Measurements from ENCODE around the gene TMEM170A.
"Not testable (repeated sequence)": the region's sequence is repeated elsewhere in the genome, so short reads cannot be mapped to it uniquely, and the experiment has no call there.

The TMEM170A gene

DNA sequence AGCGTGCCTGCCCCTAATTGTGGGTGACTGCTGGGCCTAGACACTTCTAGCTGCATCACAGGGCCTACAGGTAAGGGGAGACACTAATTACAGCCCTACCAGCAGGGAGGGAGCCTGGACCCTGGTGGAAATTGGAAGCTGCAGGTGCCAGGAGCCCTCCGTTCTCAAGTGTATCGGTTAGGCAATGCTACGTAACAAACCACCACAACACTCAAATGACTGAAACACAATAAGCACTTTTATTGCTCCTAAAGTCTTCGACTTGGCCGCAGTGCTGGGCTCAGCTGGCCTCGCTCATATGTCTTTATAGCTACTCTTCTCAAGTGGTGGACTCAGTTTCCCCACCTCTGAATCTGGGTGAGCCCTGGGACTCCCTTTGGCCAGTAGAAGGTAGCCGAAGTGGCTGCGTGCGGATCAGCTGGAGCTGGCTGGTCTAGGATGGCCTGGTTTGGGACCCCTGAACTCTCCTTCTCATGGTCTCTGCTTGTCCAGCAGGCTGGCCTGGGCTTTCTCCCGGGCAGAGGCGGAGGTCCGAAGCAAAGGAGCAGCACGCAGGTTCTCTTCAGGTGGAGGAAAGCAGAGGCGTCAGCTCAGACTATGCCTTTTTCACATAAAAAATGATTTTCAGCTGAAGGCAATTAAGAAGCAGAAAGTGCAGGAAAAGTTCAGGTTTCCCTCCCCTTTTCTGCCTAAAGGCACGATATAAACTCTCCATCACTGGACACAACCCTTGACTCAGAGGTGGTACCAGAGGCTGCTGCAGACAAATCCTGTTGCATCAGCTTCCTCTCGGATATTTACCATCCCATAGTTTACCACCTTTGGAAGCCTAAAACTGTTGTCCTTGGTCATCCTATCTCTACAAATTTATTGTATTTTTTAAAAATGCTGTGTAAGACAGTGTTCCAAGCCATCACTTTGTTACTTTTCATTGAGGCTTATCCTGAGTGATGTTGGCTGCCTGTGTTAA, 8.7 kb upstream of the TMEM170A start:
- DNase-seq (ENCODE audit: low spot score), result no peak
- TF ChIP-seq, protein P1, sequence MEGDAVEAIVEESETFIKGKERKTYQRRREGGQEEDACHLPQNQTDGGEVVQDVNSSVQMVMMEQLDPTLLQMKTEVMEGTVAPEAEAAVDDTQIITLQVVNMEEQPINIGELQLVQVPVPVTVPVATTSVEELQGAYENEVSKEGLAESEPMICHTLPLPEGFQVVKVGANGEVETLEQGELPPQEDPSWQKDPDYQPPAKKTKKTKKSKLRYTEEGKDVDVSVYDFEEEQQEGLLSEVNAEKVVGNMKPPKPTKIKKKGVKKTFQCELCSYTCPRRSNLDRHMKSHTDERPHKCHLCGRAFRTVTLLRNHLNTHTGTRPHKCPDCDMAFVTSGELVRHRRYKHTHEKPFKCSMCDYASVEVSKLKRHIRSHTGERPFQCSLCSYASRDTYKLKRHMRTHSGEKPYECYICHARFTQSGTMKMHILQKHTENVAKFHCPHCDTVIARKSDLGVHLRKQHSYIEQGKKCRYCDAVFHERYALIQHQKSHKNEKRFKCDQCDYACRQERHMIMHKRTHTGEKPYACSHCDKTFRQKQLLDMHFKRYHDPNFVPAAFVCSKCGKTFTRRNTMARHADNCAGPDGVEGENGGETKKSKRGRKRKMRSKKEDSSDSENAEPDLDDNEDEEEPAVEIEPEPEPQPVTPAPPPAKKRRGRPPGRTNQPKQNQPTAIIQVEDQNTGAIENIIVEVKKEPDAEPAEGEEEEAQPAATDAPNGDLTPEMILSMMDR (IDR thresholded peaks at IDR 0.05; ENCODE audit: extremely low read depth, insufficient read depth, missing control alignments), result no peak
- in situ Hi-C loops (cut with MboI; ENCODE audit: low pct_unique_long_range_greater_than_20kb, low sequenced_read_pairs, unreplicated experiment), result loop anchor here (25.0 kb wide), 1 partner anchor 289 kb away; no protein-coding TSS in a partner anchor

DNA sequence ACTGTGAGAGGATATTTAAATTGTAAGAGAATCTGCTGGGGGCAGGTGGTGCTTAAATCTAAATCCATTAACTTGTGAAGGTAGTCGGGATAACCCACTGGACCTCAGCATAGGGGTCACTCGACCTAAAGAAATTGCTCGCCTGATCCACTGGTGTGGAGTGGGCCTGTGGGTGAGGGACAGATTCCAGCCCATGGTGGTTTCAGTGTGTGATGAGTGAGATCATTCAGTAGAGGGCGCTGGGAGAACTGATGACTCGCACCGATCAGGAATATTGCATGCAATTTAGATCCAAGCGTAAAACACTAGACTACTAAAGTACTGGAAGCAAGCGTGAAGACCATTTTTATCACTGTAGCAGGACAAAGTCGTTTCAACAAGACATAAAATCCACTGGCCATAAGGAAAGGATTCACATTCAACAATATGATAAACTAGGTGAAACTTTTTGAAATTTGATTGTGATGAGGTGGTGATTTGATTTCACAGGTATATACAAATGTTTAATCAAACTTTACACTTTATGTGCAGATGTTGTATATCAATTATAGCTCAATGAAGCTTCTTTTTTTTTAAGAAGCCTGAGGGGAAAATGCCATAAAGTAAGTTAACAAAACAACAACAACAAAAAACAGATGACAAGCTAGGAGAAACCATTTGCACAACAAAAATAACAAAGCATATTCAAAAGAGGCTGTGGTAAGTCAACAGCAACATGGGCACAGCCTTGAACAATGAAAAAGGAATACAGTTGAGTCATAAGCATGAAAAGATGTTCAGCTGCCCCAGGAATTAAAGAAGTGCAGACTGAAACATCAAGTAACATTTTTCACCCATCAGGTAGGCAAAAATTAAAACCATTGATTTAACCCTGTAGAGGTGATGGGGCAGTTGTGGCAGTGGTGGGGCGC, 7.5 kb upstream of the TMEM170A start:
- in situ Hi-C loops (cut with MboI; ENCODE audit: low pct_unique_long_range_greater_than_20kb, low sequenced_read_pairs, unreplicated experiment), result loop anchor here (25.0 kb wide), 1 partner anchor 290 kb away; no protein-coding TSS in a partner anchor
- TF ChIP-seq, protein P1 (IDR thresholded peaks at IDR 0.05; ENCODE audit: extremely low read depth, insufficient read depth, missing control alignments), result peak; percentile 73
- peak; percentile 78 for DNase-seq (ENCODE audit: low spot score)

- TF ChIP-seq, protein P1 (IDR thresholded peaks at IDR 0.05; ENCODE audit: extremely low read depth, insufficient read depth, missing control alignments), result no peak
- no peak for DNase-seq (ENCODE audit: low spot score)
- in situ Hi-C loops (cut with MboI; ENCODE audit: low pct_unique_long_range_greater_than_20kb, low sequenced_read_pairs, unreplicated experiment), result loop anchor here (25.0 kb wide), 1 partner anchor 296 kb away; no protein-coding TSS in a partner anchor
Measured at GRCh38 chr16:75466760-75467159, 2.3 kb upstream of the TMEM170A start.

DNA sequence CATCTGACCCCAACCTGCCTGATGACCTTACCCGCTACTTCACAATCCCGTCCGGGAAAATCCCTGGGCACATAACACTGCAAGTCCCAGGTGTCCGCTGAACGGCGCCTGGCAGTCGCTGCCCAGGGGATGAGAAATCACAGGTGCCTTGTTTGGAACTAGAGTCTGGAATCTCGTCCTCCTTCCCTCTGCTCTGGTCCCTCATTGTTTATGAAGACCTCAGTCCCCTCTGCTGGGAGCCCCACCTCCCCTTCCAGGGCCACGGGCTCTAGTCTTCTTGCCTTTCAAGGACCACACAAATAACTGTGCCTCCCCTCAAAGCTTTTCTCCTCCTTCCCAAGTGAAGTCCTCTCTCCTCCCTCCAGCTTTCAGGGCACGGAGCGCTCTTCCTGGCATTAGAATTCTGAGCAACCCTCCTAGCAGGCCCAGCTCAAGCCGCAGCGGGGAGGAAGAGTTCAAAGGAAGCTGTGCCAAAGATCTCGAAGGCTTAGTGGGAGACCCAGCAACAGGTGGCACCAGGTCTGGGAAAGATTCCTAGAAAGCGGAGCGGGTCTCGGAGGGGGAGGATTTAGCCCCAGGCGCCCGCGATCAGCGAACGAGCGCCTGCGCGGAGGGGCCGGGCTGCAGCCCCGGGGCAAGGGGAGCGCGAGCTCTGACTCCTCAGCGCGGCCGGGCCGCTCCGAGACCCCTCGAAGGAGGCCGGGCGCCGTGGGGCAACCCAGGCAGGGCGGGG, 934 bp downstream of the TMEM170A start:
- in situ Hi-C loops (cut with MboI; ENCODE audit: low pct_unique_long_range_greater_than_20kb, low sequenced_read_pairs, unreplicated experiment), result loop anchor here (25.0 kb wide), 1 partner anchor 299 kb away; no protein-coding TSS in a partner anchor
- DNase-seq (ENCODE audit: low spot score), result not testable (repeated sequence)

GRCh38 chr16:75462806-75463205, 1.7 kb downstream of the TMEM170A start:
- in situ Hi-C loops (cut with MboI; ENCODE audit: low pct_unique_long_range_greater_than_20kb, low sequenced_read_pairs, unreplicated experiment), result loop anchor here (25.0 kb wide), 1 partner anchor 299 kb away; no protein-coding TSS in a partner anchor
- peak; percentile 62 for DNase-seq (ENCODE audit: low spot score)
- TF ChIP-seq, protein P1 (IDR thresholded peaks at IDR 0.05; ENCODE audit: extremely low read depth, insufficient read depth, missing control alignments), result no peak

- TF ChIP-seq, protein P1 (IDR thresholded peaks at IDR 0.05; ENCODE audit: extremely low read depth, insufficient read depth, missing control alignments), result no peak
- DNase-seq (ENCODE audit: low spot score), result no peak
- in situ Hi-C loops (cut with MboI; ENCODE audit: low pct_unique_long_range_greater_than_20kb, low sequenced_read_pairs, unreplicated experiment), result loop anchor here (25.0 kb wide), 1 partner anchor 301 kb away; no protein-coding TSS in a partner anchor
Measured at GRCh38 chr16:75461575-75461974, 2.9 kb downstream of the TMEM170A start.

All from GM13977 (cell line).